Measurements from ENCODE around the gene PLEKHO2. TPM values are rescaled to one million over a fixed set of nuclear protein-coding genes. Genes with fewer than 3 reads are reported as not detected.

The PLEKHO2 gene
- total RNA-seq, 1 donor from 2014 or later, result 8.8 TPM

DNA sequence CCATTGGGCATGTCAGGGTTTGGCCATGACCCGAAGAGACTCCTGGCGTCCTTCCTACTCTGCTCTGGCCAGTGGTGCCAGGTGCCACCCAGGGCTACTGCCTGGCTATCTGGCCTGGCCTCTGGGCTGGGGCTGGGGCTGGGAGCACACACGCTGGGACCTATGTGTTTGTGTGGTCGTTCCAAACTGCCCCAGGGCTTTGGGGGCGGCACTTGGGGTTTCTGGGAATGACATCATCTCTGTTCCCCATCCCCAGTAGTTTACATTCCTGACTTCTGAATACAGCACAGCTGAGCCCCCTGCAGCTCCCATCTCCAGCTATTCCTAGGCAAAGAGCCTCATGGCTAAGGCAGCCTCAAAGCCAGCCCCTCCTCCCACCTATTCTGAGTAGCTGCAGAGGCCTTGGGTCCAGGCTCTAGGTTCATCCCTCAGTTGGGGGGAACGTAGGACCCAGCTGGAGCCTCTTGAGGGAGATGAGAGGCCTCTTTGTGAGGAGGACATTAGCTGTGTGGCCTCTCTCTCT, 24.3 kb downstream of the PLEKHO2 start:
- no peak overlapping the region for H3K4me3 Mint-ChIP-seq
- H3K27ac Mint-ChIP-seq, result no peak overlapping the region
- TF ChIP-seq, protein P1, sequence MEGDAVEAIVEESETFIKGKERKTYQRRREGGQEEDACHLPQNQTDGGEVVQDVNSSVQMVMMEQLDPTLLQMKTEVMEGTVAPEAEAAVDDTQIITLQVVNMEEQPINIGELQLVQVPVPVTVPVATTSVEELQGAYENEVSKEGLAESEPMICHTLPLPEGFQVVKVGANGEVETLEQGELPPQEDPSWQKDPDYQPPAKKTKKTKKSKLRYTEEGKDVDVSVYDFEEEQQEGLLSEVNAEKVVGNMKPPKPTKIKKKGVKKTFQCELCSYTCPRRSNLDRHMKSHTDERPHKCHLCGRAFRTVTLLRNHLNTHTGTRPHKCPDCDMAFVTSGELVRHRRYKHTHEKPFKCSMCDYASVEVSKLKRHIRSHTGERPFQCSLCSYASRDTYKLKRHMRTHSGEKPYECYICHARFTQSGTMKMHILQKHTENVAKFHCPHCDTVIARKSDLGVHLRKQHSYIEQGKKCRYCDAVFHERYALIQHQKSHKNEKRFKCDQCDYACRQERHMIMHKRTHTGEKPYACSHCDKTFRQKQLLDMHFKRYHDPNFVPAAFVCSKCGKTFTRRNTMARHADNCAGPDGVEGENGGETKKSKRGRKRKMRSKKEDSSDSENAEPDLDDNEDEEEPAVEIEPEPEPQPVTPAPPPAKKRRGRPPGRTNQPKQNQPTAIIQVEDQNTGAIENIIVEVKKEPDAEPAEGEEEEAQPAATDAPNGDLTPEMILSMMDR (IDR thresholded peaks at IDR 0.05; ENCODE audit: unreplicated experiment), result no peak
- no peaks in the 10 kb centered on the region for H3K9me3 Mint-ChIP-seq
- H3K27me3 Mint-ChIP-seq (ENCODE audit: low read depth), result no peaks in the 10 kb centered on the region
- peaks cover 7% of the 10 kb centered on the region for H3K4me1 Mint-ChIP-seq
- H3K36me3 Mint-ChIP-seq, result no peaks in the 10 kb centered on the region
- DNase-seq (ENCODE audit: low spot score in 2 of 2, unreplicated experiment in 2 of 2), result no peak

DNA sequence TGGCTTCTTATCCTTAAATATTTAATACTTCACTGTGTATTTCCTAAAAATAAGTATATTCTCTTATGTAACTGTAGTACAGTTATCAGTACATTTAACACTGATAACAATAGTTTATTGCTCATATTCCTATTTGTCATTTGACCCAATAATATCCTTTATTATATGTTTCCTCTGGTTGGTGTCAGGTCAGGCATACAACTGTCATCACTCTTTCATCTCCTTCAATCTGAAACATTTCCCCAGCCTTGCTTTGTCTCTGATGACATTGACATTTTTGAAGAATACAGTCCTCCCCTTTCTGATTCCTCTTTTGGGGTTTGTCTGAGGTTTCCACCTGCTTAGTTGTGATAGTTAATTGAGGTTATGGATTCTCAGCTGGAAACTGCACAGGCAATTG, 27.8 kb downstream of the PLEKHO2 start:
- TF ChIP-seq, protein P1 (IDR thresholded peaks at IDR 0.05; ENCODE audit: unreplicated experiment), result no peak
- no peak overlapping the region for H3K27ac Mint-ChIP-seq

DNA sequence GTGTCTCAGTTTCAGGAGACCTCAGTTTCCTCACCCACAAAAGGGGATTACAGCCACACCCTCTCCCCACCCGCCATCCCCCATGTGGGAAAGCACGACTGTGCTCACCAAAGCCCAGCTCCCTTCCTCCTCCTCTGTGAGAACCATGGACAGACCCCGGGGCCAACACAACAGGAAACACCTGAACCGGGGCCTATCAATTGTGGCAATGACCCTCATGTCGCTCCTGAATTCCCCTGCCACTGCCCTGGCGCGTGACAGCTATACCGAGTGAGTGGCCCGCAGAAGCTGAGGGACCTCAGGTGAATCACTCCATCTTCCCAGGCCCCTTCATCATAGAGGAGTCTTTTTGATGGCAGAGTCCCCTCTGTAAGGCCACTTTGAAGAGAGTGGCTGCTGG, 28.6 kb downstream of the PLEKHO2 start:
- Mint-ChIP-seq H3K36me3 (no peaks in the 10 kb centered on the region), H3K9me3 (no peaks in the 10 kb centered on the region), H3K27ac (no peak overlapping the region), H3K27me3 (ENCODE audit: low read depth) (no peaks in the 10 kb centered on the region), H3K4me1 (peaks cover 10% of the 10 kb centered on the region), H3K4me3 (no peak overlapping the region)
- TF ChIP-seq, protein P1 (IDR thresholded peaks at IDR 0.05; ENCODE audit: unreplicated experiment), result no peak
- DNase-seq (ENCODE audit: low spot score in 2 of 2, unreplicated experiment in 2 of 2), result no peak

More for the DNA sequence above, 27.8 kb downstream of the PLEKHO2 start:
- H3K36me3 Mint-ChIP-seq, result no peaks in the 10 kb centered on the region
- H3K27me3 Mint-ChIP-seq (ENCODE audit: low read depth), result no peaks in the 10 kb centered on the region
- no peak for DNase-seq (ENCODE audit: low spot score in 2 of 2, unreplicated experiment in 2 of 2)
- H3K4me1 Mint-ChIP-seq, result peaks cover 10% of the 10 kb centered on the region
- H3K4me3 Mint-ChIP-seq, result no peak overlapping the region
- H3K9me3 Mint-ChIP-seq, result no peaks in the 10 kb centered on the region

DNA sequence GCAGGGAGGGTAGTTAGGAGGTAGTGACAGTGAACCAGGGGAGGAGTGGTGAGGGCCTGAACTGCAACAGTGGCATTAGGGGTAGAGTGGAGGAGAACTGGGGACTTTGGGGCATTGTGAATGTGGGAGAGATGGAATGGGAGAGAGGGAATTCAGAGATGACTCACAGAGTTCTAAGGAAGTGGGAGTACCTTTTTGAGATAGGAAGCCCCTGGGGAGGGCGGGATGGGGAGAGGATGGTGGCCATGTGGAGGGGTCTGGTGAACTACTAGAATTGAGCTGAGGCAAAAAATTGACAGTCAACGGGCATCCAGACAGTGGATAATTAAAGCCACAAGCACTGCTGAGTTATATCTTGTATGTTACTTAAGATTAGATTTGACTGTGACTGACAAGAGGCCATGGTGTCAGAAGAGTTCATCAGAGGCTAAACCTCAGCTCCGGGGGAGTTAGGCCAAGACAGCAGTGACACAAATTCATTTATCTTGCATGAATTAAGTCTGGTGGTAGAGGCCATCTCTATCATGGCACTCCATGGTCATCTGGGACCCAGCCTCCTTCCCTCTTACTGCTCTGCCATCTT, 34.0 kb downstream of the PLEKHO2 start:
- TF ChIP-seq, protein P1 (IDR thresholded peaks at IDR 0.05; ENCODE audit: unreplicated experiment), result no peak
- H3K27me3 Mint-ChIP-seq (ENCODE audit: low read depth), result no peaks in the 10 kb centered on the region

DNA sequence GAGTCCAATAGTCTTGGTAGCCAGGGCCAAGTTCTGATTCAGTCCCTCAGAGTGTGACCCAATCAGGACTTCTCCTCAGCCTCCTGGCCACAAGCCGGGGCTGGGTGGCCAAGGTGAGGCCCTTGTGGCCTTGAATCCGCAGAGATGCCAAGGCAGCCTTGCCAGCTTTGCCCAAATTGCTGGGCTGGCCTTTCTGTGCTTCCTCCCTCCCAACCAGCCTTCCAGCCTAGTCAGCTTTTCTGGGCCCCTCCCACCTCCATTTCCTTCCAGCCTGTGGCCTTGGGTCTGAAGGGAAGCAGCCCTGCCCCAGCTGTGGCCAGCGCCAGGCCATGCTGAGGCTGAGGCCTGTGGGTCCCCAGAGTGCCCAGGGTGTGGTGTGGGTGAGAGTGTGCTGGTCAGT, 35.7 kb downstream of the PLEKHO2 start:
- Mint-ChIP-seq H3K4me1 (peaks cover 6% of the 10 kb centered on the region), H3K4me3 (no peak overlapping the region), H3K27ac (no peak overlapping the region), H3K27me3 (ENCODE audit: low read depth) (no peaks in the 10 kb centered on the region), H3K36me3 (no peaks in the 10 kb centered on the region), H3K9me3 (no peaks in the 10 kb centered on the region)
- TF ChIP-seq, protein P1 (IDR thresholded peaks at IDR 0.05; ENCODE audit: unreplicated experiment), result no peak
- DNase-seq (ENCODE audit: low spot score in 2 of 2, unreplicated experiment in 2 of 2), result no peak

More for the DNA sequence above, 34.0 kb downstream of the PLEKHO2 start:
- DNase-seq (ENCODE audit: low spot score in 2 of 2, unreplicated experiment in 2 of 2), result no peak
- peaks cover 6% of the 10 kb centered on the region for H3K4me1 Mint-ChIP-seq
- no peak overlapping the region for H3K27ac Mint-ChIP-seq
- no peak overlapping the region for H3K4me3 Mint-ChIP-seq
- no peaks in the 10 kb centered on the region for H3K9me3 Mint-ChIP-seq
- no peaks in the 10 kb centered on the region for H3K36me3 Mint-ChIP-seq
